Measurements from ENCODE around the gene GPR89A.
"Not testable (repeated sequence)": the region's sequence is repeated elsewhere in the genome, so short reads cannot be mapped to it uniquely, and the experiment has no call there.

The GPR89A gene

GRCh38 chr1:145688328-145688727, 80.5 kb downstream of the GPR89A start:
- DNase-seq, result no peak

GRCh38 chr1:145688924-145689323, 81.1 kb downstream of the GPR89A start:
- DNase-seq, result no peak

GRCh38 chr1:145689922-145690321, 82.1 kb downstream of the GPR89A start:
- no peak for DNase-seq

DNA sequence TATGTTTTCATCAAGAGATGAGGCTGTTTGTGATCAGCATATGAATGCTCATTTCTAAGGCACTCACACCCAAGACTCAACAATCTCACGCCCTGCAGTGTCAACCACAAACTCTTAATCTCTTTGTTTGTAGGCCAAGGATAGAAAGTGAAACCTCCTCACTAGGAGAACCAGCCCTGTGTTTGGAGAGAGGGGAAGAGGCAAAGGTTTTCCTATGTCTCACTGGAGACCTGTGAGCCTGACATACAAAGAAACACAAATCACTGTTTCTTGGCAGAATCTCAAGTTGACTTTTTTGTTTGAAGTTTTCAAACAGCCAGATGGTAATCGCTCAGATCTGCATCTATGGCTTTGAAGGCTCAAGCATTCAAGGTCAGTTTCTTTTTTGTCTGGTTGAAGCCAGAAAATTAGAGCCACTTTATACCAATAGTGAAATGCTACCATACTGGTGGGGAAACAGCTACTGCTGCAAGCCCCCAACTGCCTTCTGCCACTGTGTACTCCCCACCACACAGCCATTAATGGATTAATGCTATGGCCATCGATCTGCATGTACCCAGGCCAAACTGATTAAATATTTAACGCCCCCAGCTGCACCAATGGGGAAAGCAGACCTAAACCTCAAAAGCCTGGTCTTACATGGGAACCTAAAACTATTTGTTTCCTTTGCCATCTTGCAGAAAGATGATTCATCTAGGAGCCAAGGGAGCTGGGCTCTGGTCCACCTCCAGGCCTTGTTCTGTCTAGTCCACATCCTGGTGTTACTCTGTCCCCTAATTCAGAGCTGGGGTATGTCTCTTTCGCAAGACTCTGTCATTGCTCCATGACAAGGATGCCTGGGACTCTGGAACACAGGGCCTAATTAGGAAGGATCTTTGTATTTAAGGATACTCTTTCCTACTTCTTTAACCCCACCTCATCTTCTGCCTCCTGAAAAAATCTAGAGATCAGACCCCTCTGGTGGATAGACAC, 83.1 kb downstream of the GPR89A start:
- DNase-seq, result no peak

GRCh38 chr1:145692785-145693443, 85.1 kb downstream of the GPR89A start:
- DNase-seq, result no peak

GRCh38 chr1:145695821-145696629, 88.2 kb downstream of the GPR89A start:
- DNase-seq, result no peak

DNA sequence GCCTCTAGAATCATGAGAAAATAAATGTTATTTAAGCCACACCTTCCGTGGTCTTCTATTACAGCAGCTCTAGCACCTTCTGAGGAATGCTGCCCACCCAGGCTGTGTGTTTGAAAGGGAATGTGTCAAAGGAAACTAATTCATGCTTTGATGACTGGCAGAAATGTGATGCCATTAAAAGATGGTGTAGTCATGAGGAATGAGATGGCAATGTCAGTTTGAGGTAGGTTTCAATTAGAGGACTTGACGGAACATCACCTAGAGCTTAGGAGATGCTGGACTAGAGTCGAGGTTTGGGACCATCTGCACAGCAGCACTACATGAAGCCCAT, 88.8 kb downstream of the GPR89A start:
- DNase-seq, result no peak

- DNase-seq, result no peak
These were observed 93.6 kb downstream of the GPR89A start for GRCh38 chr1:145701306-145701862.

- DNase-seq, result no peak
These were observed 94.3 kb downstream of the GPR89A start for GRCh38 chr1:145702052-145702451.

GRCh38 chr1:145702826-145703225, 95.0 kb downstream of the GPR89A start:
- DNase-seq, result no peak

DNA sequence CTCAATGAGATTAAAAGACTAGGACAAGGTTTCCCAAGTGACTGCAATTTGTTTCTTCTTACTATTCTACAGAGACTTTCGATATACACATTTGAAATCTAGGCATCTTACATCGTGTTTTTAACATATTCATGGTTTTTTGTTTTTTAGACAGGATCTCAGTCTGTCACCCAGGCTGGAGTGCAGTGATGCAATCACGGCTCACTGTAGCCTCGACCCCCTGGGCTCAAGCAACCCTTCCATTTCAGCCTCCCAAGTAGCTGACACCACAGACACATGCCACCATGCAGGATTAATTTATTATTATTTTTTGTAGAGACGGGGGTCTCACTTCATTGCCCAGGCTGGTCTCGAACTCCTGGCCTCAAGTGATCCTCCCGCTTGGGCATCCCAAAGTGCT, 97.8 kb downstream of the GPR89A start:
- no peak for DNase-seq

GRCh38 chr1:145706086-145706664, 98.4 kb downstream of the GPR89A start:
- DNase-seq, result no peak

- DNase-seq, result no peak
These were observed 99.5 kb downstream of the GPR89A start, which contains the start of gene PDZK1 for GRCh38 chr1:145707183-145707867. TSS of gene PDZK1 (minus strand) at chr1:145707368. CDS start at chr1:145688021, 19,347 bp downstream.

DNA sequence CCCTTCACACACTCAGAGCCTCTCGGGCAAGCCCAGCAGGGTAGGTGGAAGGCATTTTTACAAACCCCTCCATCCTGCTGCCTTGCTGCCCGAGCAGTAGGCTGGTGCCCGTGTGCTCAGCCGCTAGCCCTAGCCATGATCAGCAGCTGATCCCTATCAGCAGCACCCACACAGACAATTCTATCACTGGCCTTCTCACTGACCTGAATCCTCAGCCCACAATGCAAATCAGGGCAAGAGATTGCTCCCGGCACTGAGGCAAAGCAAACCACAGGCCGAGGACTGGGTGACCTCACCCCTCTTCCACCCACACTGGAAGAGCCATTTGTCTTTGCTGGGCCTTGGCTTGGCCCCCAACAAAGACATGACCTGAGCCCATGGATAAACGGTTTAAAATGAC, 100.3 kb downstream of the GPR89A start:
- no peak for DNase-seq

GRCh38 chr1:145710291-145711027, 102.7 kb downstream of the GPR89A start:
- no peak for DNase-seq

- no peak for DNase-seq
These were observed 103.4 kb downstream of the GPR89A start for GRCh38 chr1:145711213-145711651.

DNA sequence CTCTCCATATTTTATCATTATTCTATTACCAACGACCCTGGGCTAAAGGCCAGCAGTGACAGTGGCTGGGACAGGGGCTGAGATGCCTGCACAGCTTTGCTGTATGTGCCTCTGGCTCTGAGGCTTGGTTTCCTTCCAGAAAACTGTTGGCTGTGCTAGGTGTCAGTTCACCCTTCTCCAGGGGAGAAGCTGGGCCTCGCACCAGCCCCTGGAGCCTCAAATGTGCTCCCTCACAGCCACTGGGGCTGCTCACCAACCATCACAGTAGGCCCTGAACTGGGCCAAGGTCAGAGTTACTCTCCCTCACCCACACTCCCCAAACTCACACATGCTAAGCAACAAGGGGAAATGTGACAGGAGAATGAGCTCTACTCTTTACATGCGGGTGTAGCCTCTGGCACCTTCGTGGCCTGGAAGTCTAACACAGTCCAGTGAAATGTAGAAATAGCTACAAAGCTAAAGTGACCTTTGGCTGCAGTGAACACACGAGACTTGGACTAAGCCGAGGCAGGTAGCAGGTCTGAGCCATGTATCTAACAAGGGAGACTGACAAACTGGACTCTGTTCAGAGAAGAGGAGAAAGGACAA, 106.8 kb downstream of the GPR89A start:
- no peak for DNase-seq

DNA sequence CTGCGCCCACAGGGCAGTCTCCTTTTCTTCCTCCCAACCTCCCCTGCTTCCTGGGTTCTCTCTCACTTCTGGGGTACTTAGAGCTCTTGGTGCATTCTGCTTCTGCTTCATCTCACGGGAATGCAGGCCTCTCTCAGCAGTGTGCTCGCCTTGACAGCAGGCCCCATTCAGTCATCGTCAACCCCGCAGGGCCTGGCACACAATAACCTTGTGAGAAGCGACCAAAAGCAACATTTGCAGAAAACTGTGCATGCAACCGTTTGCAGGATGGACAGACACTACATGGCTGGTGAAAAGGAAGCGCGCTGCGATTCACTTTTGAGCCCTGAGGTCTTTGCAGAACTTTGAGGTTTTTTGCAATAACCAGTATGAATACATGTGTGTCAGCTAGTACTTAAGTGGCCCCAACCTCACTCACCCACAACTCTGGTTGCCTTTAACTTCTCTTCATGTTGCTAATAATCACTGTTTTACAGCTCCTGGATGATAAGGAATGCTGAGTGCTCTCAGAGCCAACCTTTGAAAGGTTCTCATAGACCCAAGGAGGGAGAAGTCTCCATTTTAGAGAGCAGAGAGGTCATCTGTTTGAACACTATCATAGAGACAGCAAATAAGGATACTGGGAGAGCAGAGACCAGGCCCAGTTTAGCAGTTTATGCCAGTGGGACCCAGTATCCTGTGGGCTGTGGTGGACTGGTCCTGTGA, 109.0 kb downstream of the GPR89A start:
- no peak for DNase-seq

GRCh38 chr1:145717833-145718232, 110.0 kb downstream of the GPR89A start:
- no peak for DNase-seq

- DNase-seq, result not testable (repeated sequence)
These were observed 110.7 kb downstream of the GPR89A start for GRCh38 chr1:145718465-145718864.

Measured in NCI-H2081 treated with DMSO at 0.1 percent for 48 hours (cell line).